Measurements from ENCODE around the gene CHMP4B.
A peak's percentile ranks its signal among the peaks of the same experiment; 100 is the strongest.

Gene CHMP4B

DNA sequence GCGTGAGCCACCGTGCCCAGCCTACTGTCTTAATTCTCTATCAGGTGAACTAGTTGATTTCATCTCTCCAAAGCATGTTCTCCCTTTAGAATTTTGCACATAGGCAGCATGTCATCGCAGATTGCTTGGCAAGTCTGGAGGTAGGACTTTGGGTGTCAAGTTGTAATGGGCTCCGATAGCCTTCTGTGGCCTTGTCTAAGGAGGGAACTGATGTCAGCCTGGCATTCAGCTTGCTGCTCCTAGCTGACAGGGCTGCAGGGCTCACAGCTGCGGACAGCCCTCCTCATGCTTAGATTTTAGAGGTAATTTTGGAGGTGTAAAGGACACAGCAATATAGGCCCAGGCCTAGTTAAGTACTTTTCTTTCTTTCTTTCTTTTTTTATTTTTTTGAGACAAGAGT lies 11.3 kb downstream of the CHMP4B start:
- no peak for DNase-seq

DNA sequence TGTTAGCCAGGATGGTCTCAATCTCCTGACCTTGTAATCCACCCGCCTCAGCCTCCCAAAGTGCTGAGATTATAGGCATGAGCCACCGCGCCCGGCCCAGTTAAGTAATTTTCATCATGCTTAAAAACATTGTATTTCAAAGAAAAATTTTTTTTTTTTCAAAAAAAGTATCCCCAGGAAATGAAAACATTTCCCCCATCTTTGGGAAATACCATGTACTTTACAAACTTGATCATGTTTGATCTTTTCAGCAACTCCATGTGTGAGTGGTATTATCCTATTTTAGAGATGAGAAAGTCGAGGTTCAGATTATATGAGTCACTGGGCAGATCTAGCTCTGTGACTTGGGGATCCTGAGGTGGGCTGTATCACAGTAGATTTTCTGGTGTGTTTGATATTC lies 11.8 kb downstream of the CHMP4B start:
- no peak for DNase-seq

DNA sequence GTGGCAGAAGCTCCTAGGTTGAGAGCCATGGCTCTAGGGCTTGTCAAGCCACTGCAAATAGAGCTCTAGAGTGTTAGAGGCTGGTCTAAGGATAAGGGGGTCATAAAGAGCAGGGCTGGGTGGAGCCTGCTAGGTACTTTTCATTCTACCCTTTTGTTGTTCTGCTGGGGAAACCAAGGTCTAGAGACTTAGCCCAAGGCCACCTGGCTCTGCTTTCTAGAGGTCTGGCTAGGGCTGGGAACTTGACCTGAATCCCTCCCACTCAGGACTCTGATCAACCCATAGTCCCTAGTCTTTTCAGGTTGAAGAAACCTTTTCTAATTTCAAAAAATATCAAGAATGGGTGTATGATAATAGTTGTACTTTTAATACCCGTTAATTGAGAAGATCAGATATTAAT lies 13.7 kb downstream of the CHMP4B start:
- no peak for DNase-seq

DNA sequence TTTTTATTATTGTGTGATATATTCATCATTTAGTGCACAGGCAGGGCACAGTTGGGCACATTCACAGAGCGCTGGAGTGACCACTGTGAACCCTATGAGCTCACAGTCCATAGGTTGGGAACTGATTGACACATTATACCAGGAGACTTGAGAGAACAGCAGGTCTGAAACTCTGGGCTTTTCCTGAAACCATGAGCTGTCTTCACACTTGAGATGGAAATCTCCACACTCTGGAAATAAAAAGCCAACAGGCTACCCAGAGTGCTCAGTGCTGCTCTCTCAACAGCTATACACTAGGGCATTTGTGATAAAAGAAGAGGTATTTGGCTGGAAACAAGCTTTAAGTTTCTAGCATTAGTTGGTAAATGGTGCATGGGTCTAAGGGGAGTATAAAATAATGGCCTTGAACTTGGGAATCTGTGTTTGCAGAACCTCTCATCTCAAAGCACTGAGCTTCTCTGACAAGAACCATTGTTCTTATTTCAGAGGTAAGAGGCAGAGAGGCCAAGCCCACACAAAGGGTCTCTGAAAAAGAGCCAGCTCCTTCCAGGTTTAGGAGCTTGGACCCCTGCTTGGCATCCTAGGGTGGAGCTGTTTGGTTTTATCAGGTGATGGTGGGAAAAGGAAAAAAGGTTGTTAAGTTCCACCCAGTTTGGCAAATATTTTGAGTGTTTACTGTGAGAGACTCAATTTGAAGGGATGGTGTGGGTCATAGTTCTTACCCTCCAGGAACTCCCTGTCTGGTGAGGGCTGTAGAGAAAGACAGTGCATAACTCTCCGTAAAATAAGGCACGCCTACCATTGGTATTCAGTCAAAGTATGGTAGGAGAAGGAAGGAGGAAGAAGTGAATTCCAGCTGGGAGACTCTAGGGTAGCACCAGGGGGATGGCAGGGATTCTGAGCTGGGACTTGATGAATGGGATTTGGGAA lies 14.5 kb downstream of the CHMP4B start:
- no peak for DNase-seq

DNA sequence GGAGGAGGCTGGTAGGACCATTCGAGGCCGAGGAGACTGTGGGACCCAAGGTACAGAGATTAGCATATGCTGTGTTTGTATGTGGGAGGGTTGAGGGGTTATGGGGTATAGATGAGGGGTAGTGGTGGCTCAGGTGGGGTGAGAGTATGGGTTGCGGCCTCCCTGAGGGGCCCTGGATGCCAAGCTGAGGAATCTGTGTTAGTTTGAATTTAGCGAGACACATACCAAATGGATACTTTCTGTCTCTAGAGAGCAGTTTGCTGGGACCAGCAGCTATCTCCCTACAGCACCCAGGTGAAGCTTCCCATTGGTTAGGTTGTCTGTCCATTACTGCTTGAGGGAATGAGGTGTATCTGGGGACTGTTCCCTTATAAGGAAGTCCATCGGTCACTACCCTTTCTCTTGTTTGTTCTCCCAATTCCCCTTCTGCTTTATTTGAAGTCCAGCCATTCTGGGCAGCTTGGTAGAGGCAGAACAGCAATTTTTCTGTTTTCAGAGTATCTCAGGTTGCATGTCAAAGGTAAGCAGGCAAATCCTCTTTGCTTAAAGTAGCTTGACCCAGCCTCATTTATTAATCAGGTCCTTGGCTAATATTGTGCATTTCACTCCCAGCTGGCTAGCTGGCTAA lies 15.2 kb downstream of the CHMP4B start:
- DNase-seq, result no peak

DNA sequence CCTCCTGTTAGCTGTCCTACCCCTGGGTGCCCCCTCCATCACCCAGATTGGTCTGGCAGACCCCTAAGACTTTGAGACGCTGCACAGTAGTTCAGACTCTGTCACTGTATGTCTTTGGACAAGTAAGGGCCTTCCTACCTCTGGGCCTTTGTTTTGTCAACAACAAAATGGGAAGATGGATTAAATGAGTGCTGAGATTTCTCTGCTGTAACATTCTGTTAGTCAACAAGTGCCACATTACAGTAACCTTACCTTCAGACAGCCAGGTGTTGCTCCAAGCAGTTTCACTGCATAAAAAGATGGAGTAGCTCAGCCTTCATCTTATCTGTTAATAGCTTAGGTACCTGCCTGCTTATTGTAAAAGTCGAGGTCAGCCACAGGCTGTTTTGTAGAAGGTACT lies 16.0 kb downstream of the CHMP4B start:
- no peak for DNase-seq

DNA sequence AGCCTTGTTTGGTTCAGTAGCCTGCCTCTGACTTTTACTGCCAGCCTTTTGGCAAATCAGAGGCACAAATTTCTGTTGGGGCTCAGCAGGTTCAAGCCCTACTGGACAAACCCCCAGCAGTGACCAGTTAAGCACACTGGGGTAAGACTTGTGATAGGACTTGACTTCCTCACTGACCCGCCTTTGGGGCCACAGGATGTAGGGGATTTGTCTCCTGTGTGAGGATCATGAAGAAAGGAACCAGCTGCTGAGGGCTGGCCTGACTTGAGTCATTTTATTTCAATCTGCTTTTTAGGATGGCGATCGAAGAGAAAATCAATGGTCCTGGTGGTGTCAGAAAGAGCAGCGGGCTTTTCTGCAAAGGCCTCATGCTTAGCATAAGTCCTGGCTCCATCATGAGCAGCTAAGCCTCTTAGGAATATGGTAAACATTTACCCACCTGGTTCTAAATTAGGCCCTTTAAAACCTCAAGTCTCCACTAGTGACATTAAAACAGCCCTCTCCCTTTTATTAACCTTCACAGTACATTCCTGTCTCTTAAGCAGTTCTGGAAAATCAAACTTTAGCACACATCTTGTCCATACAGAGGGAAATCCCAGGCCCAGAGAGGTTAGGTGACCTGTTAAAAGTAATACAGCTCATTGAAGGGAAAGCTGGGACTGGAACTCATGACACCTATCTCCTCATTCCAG lies 16.6 kb downstream of the CHMP4B start:
- no peak for DNase-seq

DNA sequence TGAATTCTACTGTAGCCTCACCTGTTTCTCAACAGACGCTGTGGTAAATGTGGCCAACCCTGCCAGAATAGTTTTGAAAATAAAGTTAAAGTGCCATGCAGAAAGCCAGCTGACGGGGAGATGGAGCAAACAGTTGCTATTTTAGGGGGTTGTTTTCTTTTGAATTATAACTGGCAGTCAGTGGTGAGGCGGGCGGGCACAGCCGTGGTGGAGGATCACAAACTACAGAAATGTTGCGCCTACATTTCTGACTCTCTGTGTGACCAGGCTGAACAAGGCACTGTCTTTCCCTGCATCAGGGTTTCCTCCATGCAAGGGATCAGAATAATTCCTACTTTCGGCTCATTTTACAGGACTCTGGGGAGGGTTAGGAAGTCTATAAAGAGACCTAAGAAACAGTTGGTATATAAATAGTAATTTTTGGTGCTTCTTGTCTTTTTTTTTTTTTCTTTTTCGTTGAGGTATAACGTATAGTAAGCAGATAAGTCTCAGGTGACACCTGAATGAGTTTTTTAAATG lies 17.2 kb downstream of the CHMP4B start:
- no peak for DNase-seq

DNA sequence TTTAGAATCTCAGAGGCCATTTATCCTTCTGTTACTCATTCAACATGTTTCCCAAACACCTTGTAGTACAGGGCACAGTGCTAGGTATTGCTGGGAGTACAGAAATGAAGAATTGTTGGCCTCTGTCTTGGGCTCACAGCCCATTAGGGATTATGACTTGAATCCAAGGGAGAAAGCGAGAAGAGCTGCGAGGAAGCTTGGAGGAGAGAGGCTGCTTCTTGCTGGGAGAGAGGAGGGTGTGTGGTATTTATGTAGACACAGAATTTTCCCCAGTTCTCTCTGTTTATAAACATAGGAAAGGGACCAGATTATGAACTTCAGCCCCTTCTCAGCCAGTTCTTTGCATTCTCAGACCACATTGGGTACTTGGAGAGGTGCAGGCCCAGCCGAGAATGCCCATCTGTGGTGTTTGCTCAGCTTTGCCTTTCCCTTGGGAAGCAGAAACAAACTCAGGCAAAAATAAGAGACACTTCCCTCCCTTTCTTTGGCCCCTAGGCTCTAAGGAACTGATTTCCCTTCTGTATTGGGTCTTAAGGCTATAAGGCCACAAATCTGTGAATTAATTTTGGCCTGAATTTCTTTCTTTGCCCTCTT lies 17.9 kb downstream of the CHMP4B start:
- DNase-seq, result no peak

DNA sequence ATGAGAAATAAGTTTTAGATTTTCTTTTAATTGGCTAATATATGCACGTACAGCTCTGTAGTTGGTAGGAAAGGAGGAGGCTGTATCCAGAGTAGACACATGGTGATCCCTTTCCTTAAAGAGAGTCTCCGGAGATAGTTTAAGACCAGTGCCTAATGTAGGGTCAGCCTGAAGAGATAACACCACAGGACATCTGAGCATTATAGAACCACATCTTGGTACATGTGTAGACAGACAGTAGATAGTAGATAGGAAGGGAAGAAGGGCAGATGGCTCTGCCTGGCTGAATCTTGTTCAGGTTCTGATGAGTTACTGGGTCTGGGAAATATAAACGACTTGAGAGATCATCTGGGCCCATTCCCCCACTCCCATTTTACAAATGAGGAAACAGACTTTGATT lies 18.5 kb downstream of the CHMP4B start:
- DNase-seq, result no peak

DNA sequence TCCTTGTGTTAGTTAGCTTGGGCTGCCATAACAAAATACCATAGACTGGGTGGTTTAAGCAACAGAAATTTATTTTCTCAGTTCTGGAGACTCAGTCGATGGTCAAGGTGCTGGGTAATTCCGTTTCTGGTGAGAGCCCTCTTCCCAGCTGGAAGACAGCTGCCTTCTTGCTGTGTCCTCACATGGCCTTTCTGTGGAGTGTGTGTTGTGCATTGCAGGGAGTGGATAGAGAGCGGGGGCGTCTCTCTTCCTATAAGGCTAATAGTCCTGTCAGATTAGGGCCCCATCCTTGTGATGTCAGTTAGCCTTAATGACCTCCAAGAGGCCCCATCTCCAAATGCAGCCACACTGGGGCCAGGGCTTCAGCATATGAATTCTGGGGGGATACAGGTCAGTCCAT lies 19.2 kb downstream of the CHMP4B start:
- no peak for DNase-seq

DNA sequence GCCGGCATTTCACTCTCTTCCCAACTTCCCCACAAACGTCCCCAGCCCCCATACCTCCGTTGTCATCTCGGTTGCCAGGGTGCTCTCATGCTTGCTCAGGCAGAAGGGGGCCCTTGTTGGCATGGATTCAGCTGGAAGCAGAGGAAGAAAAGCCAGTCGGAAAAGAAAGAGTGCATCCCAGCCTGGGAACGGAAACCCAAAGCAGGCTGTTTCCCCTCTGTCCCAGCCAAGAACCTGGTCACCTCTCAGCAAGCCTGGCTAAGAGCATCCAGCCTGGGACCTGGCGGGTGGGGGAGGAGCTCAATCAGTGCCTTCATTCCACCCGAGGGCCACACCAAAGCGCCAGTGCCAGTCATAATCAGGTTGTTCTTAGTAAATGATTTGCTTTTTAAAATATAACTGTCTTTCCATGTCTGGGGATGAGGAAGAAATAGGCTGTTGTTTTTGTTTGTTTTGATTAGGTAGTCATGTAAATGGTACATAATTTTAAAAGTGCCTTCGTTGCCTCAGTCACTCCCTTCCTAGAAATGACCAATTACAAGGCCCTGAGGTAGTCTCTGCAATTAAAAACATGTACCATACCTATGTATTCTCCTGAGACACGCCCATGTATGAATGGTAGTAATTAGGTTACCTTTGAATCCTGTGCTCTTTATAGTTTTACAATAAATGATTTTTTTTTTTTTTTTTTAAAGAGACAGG lies 21.1 kb downstream of the CHMP4B start:
- DNase-seq, result no peak

DNA sequence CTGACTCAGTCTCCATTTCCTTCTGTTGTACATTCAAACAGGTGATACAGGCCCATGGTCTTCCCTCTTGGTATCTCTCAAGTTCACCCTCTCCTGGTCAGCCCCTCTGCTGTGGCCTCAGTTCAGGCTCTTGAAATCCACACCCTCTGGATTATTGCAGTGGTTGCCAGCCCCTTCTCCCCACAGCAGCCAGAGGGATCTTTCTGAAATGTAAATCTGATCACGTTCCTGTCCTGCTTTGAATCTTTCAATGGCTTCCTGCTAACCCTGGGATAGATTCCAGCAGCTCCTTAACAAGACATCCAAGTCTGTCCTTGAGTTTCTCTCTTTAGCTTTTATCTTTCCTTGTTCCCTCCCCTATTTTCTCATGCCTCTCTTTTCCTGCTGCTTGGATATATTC lies 22.2 kb downstream of the CHMP4B start:
- no peak for DNase-seq

DNA sequence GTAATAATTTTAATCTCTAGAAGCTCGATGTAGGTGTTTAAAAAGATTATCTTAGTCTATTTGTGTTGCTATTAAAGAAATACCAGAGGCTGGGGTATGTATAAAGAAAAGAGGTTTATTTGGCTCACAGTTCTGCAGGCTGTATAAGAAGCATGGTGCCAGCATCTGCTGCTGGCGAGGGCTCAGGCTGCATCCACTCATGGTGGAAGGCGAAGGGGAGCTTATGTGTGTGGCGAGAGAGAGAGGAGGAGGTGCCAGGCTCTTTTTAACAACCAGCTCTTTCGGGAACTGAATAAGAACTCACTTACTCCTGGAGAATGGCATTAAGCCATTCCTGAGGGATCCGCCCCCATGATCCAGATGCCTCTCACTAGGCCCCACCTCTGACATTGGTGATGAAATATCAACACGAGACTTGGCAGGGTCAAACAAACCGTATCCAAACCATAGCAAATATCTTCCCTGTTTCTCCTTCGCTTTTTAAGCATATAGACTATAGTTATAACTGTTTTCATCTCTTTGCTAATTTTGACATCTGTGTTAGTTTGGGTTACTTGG lies 24.5 kb downstream of the CHMP4B start:
- DNase-seq, result no peak

DNA sequence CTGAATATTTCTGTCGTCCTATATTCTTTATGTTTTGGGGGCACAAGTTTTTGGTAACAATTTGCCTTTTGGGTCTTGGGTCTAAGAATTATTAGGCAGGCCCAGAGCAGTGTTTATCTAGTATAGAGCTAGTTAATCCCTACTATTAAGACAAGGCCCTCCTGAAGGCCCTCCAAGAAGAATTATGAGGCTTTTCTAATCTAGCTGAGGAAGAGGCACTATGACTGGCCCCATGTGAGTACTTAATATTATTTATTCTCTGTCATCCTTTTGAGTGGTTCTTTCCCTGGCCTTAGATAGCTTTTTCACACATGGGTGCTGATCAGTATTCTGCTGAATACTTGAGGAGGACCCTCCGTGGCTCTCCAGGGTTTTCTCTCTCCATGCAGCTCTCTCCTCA lies 25.1 kb downstream of the CHMP4B start:
- DNase-seq, result no peak

DNA sequence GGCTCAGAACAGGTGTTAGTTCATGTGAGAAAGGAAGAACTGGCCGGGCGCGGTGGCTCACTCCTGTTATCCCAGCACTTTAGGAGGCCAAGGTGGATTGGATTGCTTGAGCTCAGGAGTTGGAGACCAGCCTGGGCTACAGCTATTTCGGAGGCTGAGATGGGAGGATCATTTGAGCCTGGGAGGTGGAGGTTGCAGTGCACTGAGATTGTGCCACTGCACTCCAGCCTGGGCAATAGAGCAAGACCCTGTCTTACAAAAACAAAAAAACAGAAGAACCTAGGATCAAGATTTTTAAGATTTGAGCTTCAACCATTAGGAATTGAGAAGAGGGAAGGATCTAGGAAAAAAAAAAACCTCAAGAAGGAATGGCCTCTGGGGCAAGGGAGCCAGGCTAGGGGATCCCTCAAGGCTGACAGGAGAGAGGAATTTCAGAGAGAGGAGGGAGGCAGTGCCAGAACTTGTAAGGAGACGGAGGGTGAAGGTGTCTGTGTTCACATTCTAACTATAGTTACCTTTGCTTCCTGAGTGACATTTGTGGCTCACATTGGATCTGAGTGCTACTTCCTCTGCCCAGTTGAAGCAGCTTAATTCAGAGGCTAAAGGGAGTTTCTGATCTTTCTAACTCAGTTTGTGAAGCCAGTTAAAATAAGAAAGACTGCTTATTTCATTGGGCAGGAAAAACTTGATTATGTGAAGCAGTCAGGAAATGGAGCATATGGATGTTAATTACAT lies 26.1 kb downstream of the CHMP4B start:
- DNase-seq, result no peak

DNA sequence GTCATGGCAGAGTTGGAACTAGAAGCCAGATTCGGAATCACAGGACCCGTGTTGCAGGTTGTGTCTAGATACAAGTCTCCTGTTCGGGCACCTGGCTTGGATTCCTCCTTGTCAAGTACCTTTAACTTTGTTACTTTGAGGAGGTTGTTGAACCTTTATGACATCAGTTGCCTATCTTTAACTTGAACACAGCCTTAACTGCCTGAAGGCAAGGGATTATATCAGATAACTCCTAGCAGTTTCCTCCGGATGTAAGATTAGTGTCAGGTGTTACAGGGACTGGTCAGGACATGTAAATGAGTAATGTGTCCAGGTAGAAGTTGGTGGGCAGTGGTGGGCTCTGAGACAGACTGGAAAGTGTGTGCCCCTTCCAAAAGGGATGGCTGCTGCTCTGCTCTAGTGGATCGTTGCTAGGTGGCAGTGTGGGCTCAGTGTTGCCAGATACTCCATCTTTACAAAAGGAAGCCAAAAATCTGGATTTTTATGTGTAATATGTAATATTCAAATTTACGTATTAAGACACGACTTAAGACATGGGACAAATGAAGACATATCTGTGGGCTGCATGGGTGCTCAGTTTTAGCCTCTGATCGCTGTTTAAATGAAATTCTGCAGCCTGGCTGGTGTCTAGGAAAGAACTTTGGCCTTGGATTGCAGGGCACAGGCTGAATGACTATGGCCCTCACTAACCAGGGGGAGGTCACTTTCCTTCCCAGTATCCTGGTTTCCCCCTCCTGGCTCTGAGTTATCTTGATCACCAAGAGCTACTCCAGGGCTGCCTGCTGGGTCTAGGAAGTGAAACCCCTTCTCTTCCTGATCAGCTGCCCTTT lies 27.1 kb downstream of the CHMP4B start:
- DNase-seq, result peak; percentile 9

DNA sequence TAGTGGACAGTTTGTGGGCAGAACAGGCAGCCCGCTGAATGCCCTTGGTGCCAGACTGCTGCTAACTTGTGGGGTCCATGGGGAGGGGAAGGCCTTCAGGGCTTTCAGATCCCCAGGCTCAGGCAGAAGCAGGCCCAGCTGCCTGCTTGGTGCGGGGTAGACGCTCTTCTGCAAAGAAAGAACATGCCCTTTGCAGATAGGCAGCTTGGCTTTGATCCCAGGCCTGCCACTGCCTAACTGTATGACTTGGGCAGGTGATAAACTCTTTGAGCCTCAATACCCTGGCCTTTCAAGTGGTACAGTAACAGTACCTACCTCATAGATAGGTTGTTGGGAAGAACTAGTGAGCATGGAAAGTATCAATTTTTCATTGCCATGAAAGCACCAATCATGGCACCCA lies 28.4 kb downstream of the CHMP4B start:
- no peak for DNase-seq

DNA sequence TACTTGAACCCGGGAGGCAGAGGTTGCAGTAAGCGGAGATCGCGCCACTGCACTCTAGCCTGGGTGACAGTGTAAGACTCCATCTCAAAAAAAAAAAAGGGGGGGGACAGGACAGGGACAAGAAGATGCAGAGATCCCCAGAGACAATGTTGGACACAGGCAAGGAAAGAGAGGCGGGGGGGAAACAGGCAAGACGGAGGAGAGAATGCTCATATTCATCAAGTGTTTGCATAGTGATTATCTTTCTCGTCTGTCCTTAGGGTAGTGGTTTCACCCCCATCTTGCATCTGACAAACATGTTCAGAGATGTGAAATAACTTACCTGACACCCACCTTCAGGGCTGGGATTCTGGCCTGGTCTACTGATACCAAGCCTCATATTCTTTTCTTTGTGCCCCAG lies 29.0 kb downstream of the CHMP4B start:
- no peak for DNase-seq

DNA sequence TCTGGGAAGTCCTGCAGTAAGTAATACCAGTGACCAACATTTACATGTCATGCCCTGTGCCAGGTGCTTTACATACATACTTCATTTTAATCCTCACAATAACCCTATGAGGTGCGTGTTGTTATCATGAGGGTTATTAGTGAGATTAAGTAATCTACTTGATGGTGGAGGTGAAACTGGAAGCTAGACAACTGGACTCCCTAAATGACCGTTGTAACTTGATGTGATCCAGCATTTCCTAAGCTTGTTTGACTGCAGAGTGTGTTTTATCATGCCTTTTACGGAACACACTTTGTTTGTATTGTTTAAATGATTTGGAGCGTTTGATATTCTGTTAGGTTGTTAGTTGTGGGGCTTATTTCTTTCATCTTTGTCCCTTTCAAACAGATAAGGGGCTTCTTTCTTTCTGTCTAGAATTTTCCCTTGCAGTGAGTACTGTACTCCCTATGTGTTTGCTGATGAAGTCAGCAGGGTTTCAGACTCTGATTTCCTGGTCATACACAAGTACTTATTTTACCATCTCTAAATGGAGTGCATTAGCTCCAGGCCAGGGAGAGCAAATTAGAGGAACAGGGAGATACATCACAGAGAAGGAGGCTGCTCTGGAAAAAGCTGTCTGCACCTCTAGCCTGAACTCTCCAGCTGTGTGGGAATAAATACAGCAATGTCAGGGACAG lies 29.7 kb downstream of the CHMP4B start:
- no peak for DNase-seq

Data from CD4-positive, alpha-beta T cell treated with Interleukin-6 for 4 hours (primary cell).